Endothelial cell of umbilical vein (primary cell): ENCODE results near the gene JSRP1. TPM values are rescaled to one million over a fixed set of nuclear protein-coding genes. Genes with fewer than 3 reads are reported as not detected.

Experiments
- BruUV-seq: library from RNA; stranded (reverse); fragments of 400-500 nt; replicated peaks from 2 replicates; lab custom pipeline; 2021; lab: Mats Ljungman, UMichigan
- CTCF ChIA-PET: fragments of 300-600, 350-600 bp; sonication (Branson Sonifier 250); formaldehyde crosslinking; loops from one replicate; lab custom pipeline; 2021; ENCODE audit warnings: antibody characterized with exemption, inconsistent platforms; lab: Charles Lee
- POLR2A ChIA-PET: fragments of 300-600, 350-600 bp; sonication (Branson Sonifier 250); formaldehyde crosslinking; loops from one replicate; lab custom pipeline; 2021; ENCODE audit warnings: antibody characterized with exemption, inconsistent platforms; lab: Charles Lee
- DNase-seq: peaks from one replicate; pipeline ENCODE4 v3.0.0-alpha.2; 2011; ENCODE audit warnings: low read depth, low spot score
- FAIRE-seq: peaks from 2 replicates; lab custom pipeline; 2011; peaks lifted over from hg19 to GRCh38; lab: Jason Lieb, UNC
- H2AFZ ChIP-seq: 2 replicates; pipeline ENCODE4 v1.6.0; 2012; ENCODE audit warnings: low read depth, low read length, control low read depth, inconsistent platforms
- H3K27ac ChIP-seq: 2 replicates; pipeline ENCODE4 v1.5.1; 2011; ENCODE audit warnings: low read depth, mild to moderate bottlenecking, control low read depth, low read length, moderate library complexity; ENCODE audit not compliant: insufficient read depth
- H3K27me3 ChIP-seq, 2 experiments: 2 replicates each; pipeline versions ENCODE4 v1.6.0 to v1.6.1; 2011; ENCODE audit warnings: low read length in 2 of 2, mixed read lengths in 1 of 2; ENCODE audit not compliant: control insufficient read depth in 2 of 2, insufficient read depth in 2 of 2
- H3K36me3 ChIP-seq, 2 experiments: 2 replicates in 1 of 2; 3 replicates in 1 of 2; pipeline ENCODE4 v1.5.1; 2011; ENCODE audit warnings: low read length in 2 of 2, mild to moderate bottlenecking in 1 of 2, moderate library complexity in 1 of 2; ENCODE audit not compliant: control insufficient read depth in 2 of 2, insufficient read depth in 2 of 2; ENCODE audit errors: extremely low read depth in 1 of 2
- H3K4me1 ChIP-seq: 3 replicates; pipeline ENCODE4 v1.5.1; 2011; ENCODE audit warnings: mild to moderate bottlenecking, low read length; ENCODE audit not compliant: control insufficient read depth, insufficient read depth; ENCODE audit errors: extremely low read depth
- H3K4me2 ChIP-seq: 2 replicates; pipeline ENCODE4 v1.6.1; 2011; ENCODE audit warnings: low read length, control low read depth, mixed read lengths; ENCODE audit not compliant: insufficient read depth
- H3K4me3 ChIP-seq, 3 experiments: fragments of 200-600 bp in 1 of 3; sonication (generic), shearing (Covaris generic) in 1 of 3; replicated peaks in 1 of 3; 2 replicates each; pipeline ENCODE4 v1.5.1; 2011 to 2016; ENCODE audit warnings: control low read depth in 3 of 3, low read length in 3 of 3, mild to moderate bottlenecking in 2 of 3, inconsistent platforms in 1 of 3, low read depth in 1 of 3, moderate library complexity in 1 of 3; ENCODE audit not compliant: insufficient read depth in 1 of 3
- H3K79me2 ChIP-seq: 2 replicates; pipeline ENCODE4 v1.6.0; 2012; ENCODE audit warnings: low read length, inconsistent platforms; ENCODE audit not compliant: control insufficient read depth, insufficient read depth
- H3K9ac ChIP-seq: replicated peaks from 2 replicates; pipeline ENCODE3; 2011; ENCODE audit warnings: low read length, control low read depth; ENCODE audit not compliant: insufficient read depth; ENCODE audit errors: extremely low read depth
- H3K9me1 ChIP-seq: replicated peaks from 3 replicates; pipeline ENCODE4 v1.6.0; 2011; ENCODE audit warnings: mild to moderate bottlenecking, low read length; ENCODE audit not compliant: control insufficient read depth, insufficient read depth; ENCODE audit errors: extremely low read depth
- H3K9me3 ChIP-seq: replicated peaks from 2 replicates; pipeline ENCODE4 v1.5.1; 2012; ENCODE audit warnings: low read length, inconsistent platforms; ENCODE audit not compliant: control insufficient read depth, insufficient read depth
- H4K20me1 ChIP-seq: replicated peaks from 2 replicates; pipeline ENCODE3; 2011; ENCODE audit warnings: mild to moderate bottlenecking, low read length; ENCODE audit not compliant: control insufficient read depth, insufficient read depth; ENCODE audit errors: extremely low read depth
- FOS ChIP-seq: IDR thresholded peaks from 2 replicates; pipeline ENCODE4 v1.6.1; 2011; ENCODE audit warnings: mild to moderate bottlenecking, low read length, moderate library complexity, borderline replicate concordance; ENCODE audit not compliant: insufficient read depth
- GATA2 ChIP-seq: IDR thresholded peaks from 2 replicates; pipeline ENCODE4 v1.7.0; 2011; ENCODE audit warnings: low read depth, mild to moderate bottlenecking, moderate library complexity, mixed read lengths, low read length; ENCODE audit not compliant: insufficient read length, insufficient read depth
- MAX ChIP-seq: IDR thresholded peaks from 2 replicates; pipeline ENCODE4 v1.6.1; 2011; ENCODE audit not compliant: insufficient read depth, insufficient read length
- POLR2A ChIP-seq: IDR thresholded peaks from 2 replicates; pipeline ENCODE4 v1.6.1; 2012; ENCODE audit warnings: low read depth, mild to moderate bottlenecking, control low read depth, low read length
- POLR2AphosphoS5 ChIP-seq: IDR thresholded peaks from 2 replicates; pipeline ENCODE4 v1.6.1; 2012; ENCODE audit warnings: low read depth, mild to moderate bottlenecking, control low read depth, low read length, moderate library complexity; ENCODE audit not compliant: insufficient read depth
- dilution Hi-C: fragments of 300-500 bp; cut with MboI; formaldehyde crosslinking; loops from one replicate; pipeline ENCODE4 v1.15.0; 2019; ENCODE audit warnings: low sequenced_read_pairs; ENCODE audit not compliant: extremely low pct_ligation_motif_present
- intact Hi-C: fragments of 100-400 bp; cut with micrococcal nuclease; formaldehyde crosslinking; loops from one replicate; pipeline ENCODE4 v1.10.0; 2022
- polyA plus RNA-seq, 4 experiments: library from polyadenylated mRNA; depleted of rRNA in 3 of 4; stranded (reverse) in 3 of 4; unstranded in 1 of 4; fragments of >200 nt; gene quantifications; 2 replicates each; pipeline versions ENCODE4 v1.2.1 to v1.2.3, GENCODE V29; 2011 to 2012; ENCODE audit warnings: missing spikeins in 1 of 4
- total RNA-seq: library from RNA; stranded (reverse); gene quantifications from 2 replicates; pipeline ENCODE4 v1.2.3, GENCODE V29; 2021

The JSRP1 gene
- total and polyA plus RNA-seq, 2 donors (not counting 3 experiments of a cell fraction or from before 2014, with no cell fraction given) = not detected

GRCh38 chr19:2236064-2236313, 20.2 kb downstream of the JSRP1 start:
- H3K9ac ChIP-seq = peak overlapping the region; percentile 67

GRCh38 chr19:2235381-2236063, 20.7 kb downstream of the JSRP1 start:
- POLR2A ChIA-PET = interaction anchor here (0.5 kb wide), 1 partner anchor 389 kb away, joined by 3 read pairs; no protein-coding TSS in a partner anchor
- peak overlapping the region; percentile 86 for H3K4me2 ChIP-seq
- no TSS peak for BruUV-seq
- peak overlapping the region; percentile 67 for H3K9ac ChIP-seq
- intact Hi-C loops (loop anchor here (1.0 to 5.0 kb wide), 10 partner anchors 19 to 802 kb away; partner anchors contain the start of gene TIMM13), dilution Hi-C loops (no loop called here)
- H3K36me3 ChIP-seq = peaks cover 0 to 17% of the 10 kb centered on the region in 2 experiments
- no peak overlapping the region for H2AFZ ChIP-seq
- H3K79me2 ChIP-seq = peaks cover 59% of the 10 kb centered on the region
- no peaks in the 10 kb centered on the region for H3K27me3 ChIP-seq
- peaks cover 32% of the 10 kb centered on the region for H3K4me1 ChIP-seq
- CTCF ChIA-PET = interaction anchor here (0.7 to 1.8 kb wide), 10 partner anchors 14 to 377 kb away, joined by 3 to 16 read pairs (median 7); partner anchors contain the start of gene AMH
- DNase-seq (no peak), FAIRE-seq (peak; percentile 76)
- TF ChIP-seq POLR2A = peak; percentile 43
- TF ChIP-seq MAX = no peak
- TF ChIP-seq GATA2 = no peak
- H4K20me1 ChIP-seq = no peaks in the 10 kb centered on the region
- no peaks in the 10 kb centered on the region for H3K9me3 ChIP-seq
- no peaks in the 10 kb centered on the region for H3K9me1 ChIP-seq
- peak overlapping the region; percentile 56 to 86 (median 80) for H3K4me3 ChIP-seq
- peak overlapping the region; percentile 27 for H3K27ac ChIP-seq

More at GRCh38 chr19:2236064-2236313, 20.2 kb downstream of the JSRP1 start:
- Histone ChIP-seq H3K27ac (peak overlapping the region; percentile 66), H3K4me3 (peak overlapping the region; percentile 56 to 86 (median 64)), H3K9me1 (no peaks in the 10 kb centered on the region), H3K4me2 (no peak overlapping the region), H3K36me3 (peaks cover 0 to 17% of the 10 kb centered on the region in 2 experiments), H3K27me3 (no peaks in the 10 kb centered on the region), H3K4me1 (peaks cover 36% of the 10 kb centered on the region), H4K20me1 (no peaks in the 10 kb centered on the region), H2AFZ (no peak overlapping the region), H3K79me2 (peaks cover 64% of the 10 kb centered on the region), H3K9me3 (no peaks in the 10 kb centered on the region)
- BruUV-seq = no TSS peak
- dilution Hi-C loops = no loop called here
- FAIRE-seq = no peak
- TF ChIP-seq POLR2A (peak; percentile 44), FOS (no peak), POLR2AphosphoS5 (peak; percentile 87)
- intact Hi-C loops = loop anchor here (1.0 to 5.0 kb wide), 10 partner anchors 18 to 801 kb away; partner anchors contain the start of gene TIMM13
- CTCF ChIA-PET = interaction anchor here (0.7 to 1.8 kb wide), 10 partner anchors 13 to 376 kb away, joined by 3 to 16 read pairs (median 7); partner anchors contain the start of gene AMH
- DNase-seq = no peak
- POLR2A ChIA-PET = interaction anchor here (0.5 kb wide), 1 partner anchor 389 kb away, joined by 3 read pairs; no protein-coding TSS in a partner anchor
